HG03175 (cell line): ENCODE data around the gene CTNND1.
"Not testable (repeated sequence)": the region's sequence is repeated elsewhere in the genome, so short reads cannot be mapped to it uniquely, and the experiment has no call there.

ENCODE experiments used
- ATAC-seq: cut with Tn5 transposase; IDR thresholded peaks from one replicate; pipeline ENCODE4 v1.9.1; 2021; ENCODE audit warnings: mild to moderate bottlenecking, moderate library complexity; ENCODE audit not compliant: unreplicated experiment

CTNND1 gene

GRCh38 chr11:57787920-57788702, 26.5 kb downstream of the CTNND1 start:
- ATAC-seq: no peak

- ATAC-seq: no peak
Measured at GRCh38 chr11:57788703-57789088, 27.1 kb downstream of the CTNND1 start.

GRCh38 chr11:57791321-57792059, 29.9 kb downstream of the CTNND1 start:
- ATAC-seq: no peak

DNA sequence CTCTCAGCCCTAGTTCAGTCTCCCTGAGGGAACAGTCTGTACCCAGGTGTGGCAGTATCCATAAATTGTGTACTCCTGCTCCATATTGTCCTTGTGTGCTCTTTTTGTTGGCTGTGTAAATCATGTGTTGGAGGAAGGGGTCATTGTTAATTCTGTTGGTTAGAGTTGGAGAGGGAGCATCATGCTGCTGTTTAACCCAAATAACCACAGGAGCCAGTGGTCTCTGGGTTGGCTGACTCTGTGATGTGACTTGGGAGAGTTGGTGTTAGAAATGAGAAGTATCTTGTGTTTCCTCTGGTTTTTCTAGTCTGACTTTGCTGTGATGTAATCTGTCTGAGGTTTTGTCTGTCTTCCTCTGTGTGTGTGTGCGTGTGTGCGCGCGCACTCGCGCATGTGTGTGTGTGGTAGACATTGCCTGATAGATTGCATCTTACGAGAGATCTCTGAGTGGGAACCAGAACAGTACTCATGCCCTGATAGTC, 30.5 kb downstream of the CTNND1 start:
- peak; percentile 93 for ATAC-seq

- ATAC-seq: no peak
Measured at GRCh38 chr11:57792870-57793269, 31.3 kb downstream of the CTNND1 start.

- ATAC-seq: no peak
Measured at GRCh38 chr11:57793351-57794115, 31.9 kb downstream of the CTNND1 start.

DNA sequence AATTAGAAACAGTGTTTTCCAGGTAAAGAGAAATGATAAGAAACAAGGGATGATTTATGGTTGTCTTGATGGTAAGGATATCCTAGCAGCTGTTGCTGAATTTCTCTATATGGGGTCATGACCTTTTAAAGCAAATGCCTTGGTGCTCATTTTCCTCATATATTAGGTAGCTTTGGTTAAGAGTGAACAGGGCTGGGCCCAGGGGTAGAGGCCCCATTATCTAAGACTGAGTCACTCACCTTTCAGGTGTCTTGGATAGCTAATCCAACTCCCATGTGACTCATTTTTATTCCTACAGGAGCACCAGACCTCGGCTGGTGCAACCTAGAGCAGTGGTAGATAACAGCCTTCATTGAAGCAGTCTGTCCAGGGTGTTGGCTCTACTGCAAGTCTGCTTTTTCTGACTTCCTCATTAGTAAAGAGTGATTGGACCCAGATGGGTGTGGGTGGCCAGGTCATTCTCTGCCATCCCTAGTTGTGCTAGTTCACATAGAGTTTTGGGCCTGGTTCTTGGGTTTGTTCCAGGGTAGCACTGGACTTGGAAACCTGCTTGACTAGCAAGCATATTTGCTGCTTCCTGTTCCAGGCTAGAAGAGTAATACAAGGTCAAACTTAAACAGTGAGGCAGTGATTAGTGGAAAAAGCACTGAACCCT, 37.4 kb downstream of the CTNND1 start:
- no peak for ATAC-seq

DNA sequence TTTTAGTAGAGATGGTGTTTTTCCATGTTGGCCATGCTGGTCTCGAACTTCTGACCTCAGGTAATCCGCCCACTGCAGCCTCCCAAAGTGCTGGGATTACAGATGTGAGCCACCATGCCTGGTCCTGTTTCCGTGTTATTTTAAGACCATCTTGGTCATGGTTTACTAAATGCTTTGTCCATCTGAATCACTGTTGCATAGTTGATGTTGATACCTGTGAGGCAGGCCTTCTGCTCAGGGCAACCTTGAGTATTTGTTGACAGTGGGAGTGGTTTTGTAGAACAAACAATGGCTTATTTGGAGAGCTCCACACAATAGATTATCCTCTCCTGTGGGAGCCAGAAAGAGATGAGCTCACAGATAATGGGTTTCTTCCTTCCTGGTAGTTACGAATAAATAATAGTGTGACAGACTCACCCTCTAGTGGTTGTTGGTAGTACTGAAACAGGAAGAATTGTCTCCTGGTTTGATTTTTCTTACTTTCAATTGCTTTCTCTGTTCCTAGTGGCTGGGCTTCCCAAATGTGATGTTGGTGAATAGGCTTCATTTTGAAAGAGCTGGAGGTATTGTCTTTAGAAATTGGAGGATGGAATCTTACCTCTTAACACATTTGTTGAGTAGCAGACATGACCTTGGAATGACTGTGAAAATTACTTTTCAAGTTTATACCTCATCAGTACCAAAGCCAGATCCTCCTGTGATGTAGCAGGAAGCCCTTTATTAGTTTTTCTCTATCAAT, 39.0 kb downstream of the CTNND1 start:
- peak; percentile 95 for ATAC-seq

GRCh38 chr11:57801183-57801485, 39.5 kb downstream of the CTNND1 start:
- no peak for ATAC-seq

DNA sequence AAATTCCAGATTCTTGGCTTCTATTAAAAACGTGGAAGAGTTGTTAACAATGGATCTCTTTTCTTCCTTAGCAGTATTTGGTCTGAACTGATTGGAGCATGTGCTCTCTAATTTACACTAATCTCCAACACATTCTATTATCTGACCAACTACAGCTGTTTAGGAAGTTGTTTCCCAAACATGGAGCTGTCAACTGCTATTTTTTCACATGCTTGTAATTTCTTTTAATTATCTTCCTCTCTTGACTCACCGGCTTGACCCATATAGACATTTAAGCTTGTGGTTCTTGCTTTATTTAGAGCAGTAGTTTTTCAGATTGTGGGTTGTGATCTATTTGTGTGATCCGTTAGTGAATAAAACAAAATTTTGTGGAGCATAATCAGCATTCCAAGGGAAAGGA, 40.8 kb downstream of the CTNND1 start:
- no peak for ATAC-seq

- no peak for ATAC-seq
Measured at GRCh38 chr11:57804466-57804865, 42.9 kb downstream of the CTNND1 start.

GRCh38 chr11:57805780-57806179, 44.2 kb downstream of the CTNND1 start:
- no peak for ATAC-seq

DNA sequence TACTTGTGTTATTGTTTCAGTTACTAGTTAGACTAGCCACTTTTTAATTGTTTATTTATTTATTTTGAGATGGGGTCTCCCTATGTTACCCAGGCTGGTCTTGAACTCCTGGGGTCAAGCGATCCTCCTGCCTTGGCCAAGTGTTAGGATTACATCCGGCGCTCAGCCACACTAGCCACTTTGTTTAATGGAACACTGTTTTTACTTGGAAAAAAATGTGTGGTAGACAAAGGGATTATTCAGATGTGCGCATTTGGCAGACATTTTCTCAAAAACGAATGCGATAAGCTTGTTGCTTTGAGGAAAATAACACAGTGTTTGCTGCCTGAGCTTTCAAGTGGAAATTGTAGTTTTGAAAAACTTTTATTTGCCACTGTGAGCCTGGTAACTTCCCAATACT, 51.0 kb downstream of the CTNND1 start:
- ATAC-seq: no peak

DNA sequence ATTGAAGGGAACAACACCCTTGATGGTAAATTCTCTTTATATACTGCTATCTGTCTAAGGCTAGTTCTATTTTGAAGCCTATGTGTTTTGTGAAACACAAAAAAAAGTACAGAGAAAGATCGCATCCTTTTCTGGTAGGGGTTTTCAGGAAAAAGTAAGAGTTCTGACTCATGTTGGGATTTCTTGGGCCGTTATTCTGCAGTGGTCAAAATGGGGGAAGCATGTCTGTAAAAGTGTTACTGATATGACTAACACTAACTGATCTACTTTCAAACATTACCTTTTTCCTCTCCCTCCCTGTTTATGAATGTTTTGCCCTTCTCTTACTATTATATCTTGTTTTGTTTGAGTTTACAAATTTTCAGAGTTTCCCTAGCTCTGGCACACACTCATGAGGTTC, 53.9 kb downstream of the CTNND1 start:
- ATAC-seq: peak; percentile 73

GRCh38 chr11:57815877-57816276, 54.3 kb downstream of the CTNND1 start:
- no peak for ATAC-seq

- ATAC-seq: no peak
Measured at GRCh38 chr11:57818812-57819211, 57.2 kb downstream of the CTNND1 start.

DNA sequence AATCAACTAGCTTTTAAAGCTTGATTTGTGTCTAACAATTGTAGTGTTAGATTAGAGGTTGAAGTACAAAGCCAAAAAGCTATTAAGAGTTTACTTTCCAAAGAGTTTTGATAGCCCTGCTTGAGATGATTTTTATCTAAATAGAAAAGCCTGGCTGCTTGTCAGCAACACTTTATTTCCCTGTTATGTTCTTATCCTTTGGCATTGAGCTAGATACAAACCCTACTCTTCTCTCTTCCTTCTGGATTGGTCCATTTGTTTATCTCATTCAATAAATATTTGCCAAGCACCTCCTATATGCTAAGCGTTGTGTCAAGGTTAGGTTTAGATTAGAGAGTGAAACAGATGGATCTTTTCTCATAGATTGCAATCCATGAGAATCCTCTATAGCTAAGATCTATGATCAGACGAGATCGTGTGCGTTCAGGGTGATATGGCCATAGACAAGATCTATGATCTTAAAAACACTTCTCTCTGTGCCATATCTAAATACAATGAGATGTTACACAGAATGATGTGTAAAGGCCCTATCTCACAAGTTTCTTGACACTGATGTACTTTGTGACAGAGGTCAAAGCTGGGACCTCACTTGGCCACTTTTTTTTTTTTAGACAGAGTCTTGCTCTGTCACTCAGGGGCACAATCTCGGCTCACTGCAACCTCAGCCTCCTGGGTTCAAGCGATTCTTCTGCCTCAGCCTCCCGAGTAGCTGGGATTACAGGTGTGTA, 57.8 kb downstream of the CTNND1 start:
- no peak for ATAC-seq

DNA sequence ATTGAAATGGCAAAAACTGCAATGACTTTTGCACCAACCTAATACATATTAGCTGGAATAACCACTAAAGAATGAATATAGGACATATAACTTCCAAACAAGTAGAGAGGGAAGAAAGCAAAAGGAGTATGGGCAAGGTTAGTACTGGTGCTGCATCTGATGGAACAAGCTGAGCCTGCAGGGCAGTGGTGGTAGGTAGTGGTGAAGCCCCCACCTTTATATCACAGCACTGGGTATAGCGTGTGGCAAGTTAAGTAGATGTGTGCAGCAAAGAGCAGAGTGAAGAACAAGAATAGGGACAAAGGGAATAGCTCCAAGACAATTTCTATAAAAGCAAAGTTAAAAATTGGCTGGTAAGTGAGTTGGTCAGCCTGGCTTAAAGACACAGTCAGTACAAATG, 62.3 kb downstream of the CTNND1 start:
- no peak for ATAC-seq

DNA sequence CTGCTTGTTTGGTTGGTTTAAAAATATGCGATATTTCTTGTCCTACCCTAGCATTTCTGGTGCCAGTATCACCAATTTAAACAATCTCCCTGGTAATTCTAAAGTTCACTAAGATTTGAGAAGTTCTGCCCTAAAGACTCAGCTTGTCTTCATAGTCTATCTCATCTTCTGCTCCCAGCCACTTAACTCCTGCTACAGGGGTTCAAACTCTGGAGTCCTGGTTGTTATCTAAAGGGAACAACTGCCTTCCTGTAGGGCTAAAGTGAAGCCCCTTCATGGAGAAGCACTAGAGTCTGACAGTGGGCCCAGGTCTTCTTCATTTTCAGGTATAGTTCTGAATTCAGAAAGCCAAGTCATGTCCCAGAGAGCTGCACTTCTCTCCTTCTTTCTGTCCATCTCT, 73.2 kb downstream of the CTNND1 start:
- ATAC-seq: no peak

GRCh38 chr11:57838609-57839008, 77.0 kb downstream of the CTNND1 start:
- not testable (repeated sequence) for ATAC-seq
